Adrenal gland (tissue), 12 donors: Measurements from ENCODE around the gene OTC. TPM values are rescaled to one million over a fixed set of nuclear protein-coding genes. Genes with fewer than 3 reads are reported as not detected.

Experiments used
- DNase-seq, 7 donors: peaks; one replicate each; pipeline ENCODE4 v3.0.0-alpha.2; 2019 to 2020
- H3K27ac ChIP-seq, 5 donors: fragments of 200-600 bp; sonication (generic) in 4 of 5; 1 replicate in 3 of 5; 2 replicates in 2 of 5; pipeline versions ENCODE4 v1.5.1 to v1.8.0; 2016 to 2020; ENCODE audit warnings: mild to moderate bottlenecking in 1 of 5
- H3K27me3 ChIP-seq: fragments of 200-600 bp; 2 replicates; pipeline ENCODE4 v1.8.0; 2021
- H3K36me3 ChIP-seq, 2 donors: fragments of 200-600 bp; replicated peaks in 1 of 2; 1 replicate in 1 of 2; 2 replicates in 1 of 2; pipeline versions ENCODE4 v1.5.1 to v1.8.0; 2018 to 2022
- H3K4me1 ChIP-seq, 2 donors: fragments of 200-600 bp; replicated peaks in 1 of 2; 1 replicate in 1 of 2; 2 replicates in 1 of 2; pipeline versions ENCODE4 v1.5.1 to v1.8.0; 2018 to 2021
- H3K4me3 ChIP-seq, 4 donors: fragments of 200-600 bp; sonication (generic) in 3 of 4; one replicate each; pipeline ENCODE4 v1.5.1; 2016 to 2018
- H3K9me3 ChIP-seq, 3 donors: fragments of 200-600 bp; sonication (generic) in 1 of 3; replicated peaks in 1 of 3; 1 replicate in 2 of 3; 2 replicates in 1 of 3; pipeline versions ENCODE4 v1.5.1 to v1.8.0; 2016 to 2021
- CTCF ChIP-seq, 6 experiments: fragments of 450-650 bp in 4 of 6; fragments of 200-600 bp in 2 of 6; sonication (generic) in 1 of 6; IDR thresholded peaks; 1 replicate in 5 of 6; 2 replicates in 1 of 6; pipeline versions ENCODE4 v1.5.1 to v1.8.0; 2016 to 2021; ENCODE audit warnings: antibody characterized with exemption in 6 of 6, mild to moderate bottlenecking in 2 of 6, moderate library complexity in 1 of 6
- POLR2A ChIP-seq, 2 donors: fragments of 450-650 bp; IDR thresholded peaks; one replicate each; pipeline ENCODE4 v1.6.1; 2017; ENCODE audit warnings: antibody characterized with exemption in 2 of 2, mild to moderate bottlenecking in 2 of 2, moderate library complexity in 1 of 2
- WGBS, 4 donors: extraction: QIAGEN DNeasy Blood & Tissue Kit in 2 of 4; methylation state at CpG; one replicate each; pipeline versions ENCODE4 v1.1.5 to v1.1.7; 2013 to 2017; 5-methylcytosine and 5-hydroxymethylcytosine counted together
- intact Hi-C, 2 donors: fragments of 100-400 bp; cut with DNase I; formaldehyde crosslinking; loops; one replicate each; pipeline versions ENCODE4 v1.14.1 to v1.15.0; 2022 to 2023
- polyA plus RNA-seq, 3 donors: library from polyadenylated mRNA; stranded (reverse); fragments of 200-250 nt in 2 of 3; fragments of 350-450 nt in 1 of 3; fragmentation: Illumina TruSeq in 1 of 3; extraction: RNeasy Lipid Tissue Mini Kit (QIAGEN cat#74804) in 1 of 3; gene quantifications; one replicate each; pipeline ENCODE4 v1.2.3, GENCODE V29; 2013 to 2014
- total RNA-seq, 9 donors: library from RNA; depleted of rRNA in 4 of 9; stranded (reverse); fragments of >200 nt in 4 of 9; fragments of 120-200 nt in 1 of 9; fragmentation: NEBNext Ultra II Directional in 1 of 9; extraction: Animal tissue kit (Norgen Biotek cat#: 25700) in 1 of 9; gene quantifications; one replicate each; pipeline versions ENCODE4 v1.1.0 to v1.2.4, GENCODE V29; 2013 to 2023
- donor health status: healthy with polysubstance abuse.
- donor health status: Bipolar disorder and iron deficiency.
- donor health status: DM: yes; HTN: yes; CAD: no.
- donor health status: DM: no; HTN: no; CAD: no.
- donor health status: DM: no; HTN: no; CAD: no.
- donor health status: DM: yes; HTN: yes; CAD: no.

The OTC gene
- total and polyA plus RNA-seq, 12 donors, result 0.14 to 0.54 (median 0.21) TPM; not detected in 8

DNA sequence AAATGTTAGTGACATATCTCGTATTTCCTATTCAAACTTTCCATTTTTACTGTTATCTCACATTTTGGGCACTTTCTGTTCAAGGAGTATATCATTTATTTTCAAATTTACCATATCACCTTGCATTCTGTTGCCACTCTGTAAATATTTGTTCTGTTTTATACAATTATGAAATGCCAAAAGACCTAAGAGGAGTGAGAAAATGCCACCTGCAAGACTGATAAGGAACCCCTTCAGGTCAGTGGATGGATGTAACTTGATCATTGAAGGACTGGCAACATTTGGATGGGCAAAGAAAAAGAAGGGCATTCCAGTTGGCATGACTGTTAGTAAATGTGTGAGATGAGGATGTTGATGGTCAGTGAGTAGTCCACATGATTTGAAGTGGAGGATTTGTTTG lies 79.1 kb downstream of the OTC start:
- H3K36me3 ChIP-seq, result no peaks in the 10 kb centered on the region
- H3K4me1 ChIP-seq, result peaks cover 0 to 4% of the 10 kb centered on the region in 2 donors
- DNase-seq, result no peak
- H3K9me3 ChIP-seq, result no peaks in the 10 kb centered on the region
- TF ChIP-seq POLR2A (IDR thresholded peaks at IDR 0.05), result no peak
- no peak for TF ChIP-seq CTCF (IDR thresholded peaks at IDR 0.05)
- no peak overlapping the region for H3K27ac ChIP-seq
- intact Hi-C loops, result no loop called here
- H3K4me3 ChIP-seq, result no peak overlapping the region
- peaks cover 14% of the 10 kb centered on the region for H3K27me3 ChIP-seq
- 67 to 100% (median 83%) methylated on average over 1 of the region's 1 CpG for WGBS, 4 donors

- peak overlapping the region in 2 of 5 donors; percentile 10 to 29 for H3K27ac ChIP-seq
- DNase-seq, result peak; percentile 51 to 78 (median 65)
- no peaks in the 10 kb centered on the region for H3K9me3 ChIP-seq
- H3K36me3 ChIP-seq, result no peaks in the 10 kb centered on the region
- H3K4me3 ChIP-seq, result no peak overlapping the region
- no peak for TF ChIP-seq POLR2A (IDR thresholded peaks at IDR 0.05)
- no peak for TF ChIP-seq CTCF (IDR thresholded peaks at IDR 0.05)
- H3K27me3 ChIP-seq, result peaks cover 14% of the 10 kb centered on the region
- 40 to 67% (median 54%) methylated on average over 1 of the region's 1 CpG for WGBS, 4 donors
- intact Hi-C loops, result no loop called here
- H3K4me1 ChIP-seq, result peaks cover 0 to 8% of the 10 kb centered on the region in 2 donors
These were observed 82.7 kb downstream of the OTC start for GRCh38 chrX:38435130-38435529.

- Histone ChIP-seq H3K4me3 (no peak overlapping the region), H3K9me3 (no peaks in the 10 kb centered on the region), H3K4me1 (peaks cover 0 to 8% of the 10 kb centered on the region in 2 donors), H3K36me3 (no peaks in the 10 kb centered on the region), H3K27me3 (peaks cover 10% of the 10 kb centered on the region), H3K27ac (no peak overlapping the region)
- WGBS, 4 donors, result 68 to 76% (median 69%) methylated on average over 2 of the region's 2 CpGs; no CpG with 5 or more reads in 1 of the 4 donors
- DNase-seq, result no peak
- intact Hi-C loops, result no loop called here
- TF ChIP-seq POLR2A (IDR thresholded peaks at IDR 0.05) (no peak), CTCF (IDR thresholded peaks at IDR 0.05) (no peak)
These were observed 84.7 kb downstream of the OTC start for GRCh38 chrX:38437093-38437492.

DNA sequence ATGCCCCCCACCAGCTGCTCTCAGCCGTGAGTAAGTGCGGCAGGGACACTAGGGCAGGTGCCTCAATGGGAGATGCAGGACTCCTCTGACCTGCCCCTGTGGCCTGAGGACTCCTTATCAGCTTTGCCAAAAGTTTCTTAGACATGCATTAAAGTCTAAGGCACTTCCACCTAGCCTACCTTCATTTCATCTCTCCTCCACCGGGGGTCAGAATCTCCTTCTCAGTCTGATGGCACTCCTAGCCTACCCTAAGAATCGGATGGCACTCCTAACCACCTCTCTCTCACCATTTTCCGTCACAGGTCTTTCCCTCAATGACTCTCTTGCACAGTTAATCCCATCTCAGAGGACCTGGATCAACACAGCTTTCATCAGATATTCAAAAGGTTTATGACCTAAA lies 85.9 kb downstream of the OTC start:
- H3K4me1 ChIP-seq, result peaks cover 0 to 8% of the 10 kb centered on the region in 2 donors
- TF ChIP-seq CTCF (IDR thresholded peaks at IDR 0.05), result no peak
- TF ChIP-seq POLR2A (IDR thresholded peaks at IDR 0.05), result no peak
- H3K27ac ChIP-seq, result no peak overlapping the region
- no peaks in the 10 kb centered on the region for H3K9me3 ChIP-seq
- intact Hi-C loops, result no loop called here
- no peaks in the 10 kb centered on the region for H3K36me3 ChIP-seq
- 67 to 92% (median 78%) methylated on average over 3 to 5 of the region's 5 CpGs for WGBS, 4 donors
- peaks cover 8% of the 10 kb centered on the region for H3K27me3 ChIP-seq
- H3K4me3 ChIP-seq, result no peak overlapping the region
- no peak for DNase-seq
